ENCODE results near the gene ADIRF.
"Not testable (repeated sequence)": the region's sequence is repeated elsewhere in the genome, so short reads cannot be mapped to it uniquely, and the experiment has no call there.

Gene ADIRF

GRCh38 chr10:87014986-87015716 is 46.9 kb downstream of the ADIRF start:
- not testable (repeated sequence) for H3K4me3 ChIP-seq (replicated peaks; ENCODE audit: low read depth, low read length)

DNA sequence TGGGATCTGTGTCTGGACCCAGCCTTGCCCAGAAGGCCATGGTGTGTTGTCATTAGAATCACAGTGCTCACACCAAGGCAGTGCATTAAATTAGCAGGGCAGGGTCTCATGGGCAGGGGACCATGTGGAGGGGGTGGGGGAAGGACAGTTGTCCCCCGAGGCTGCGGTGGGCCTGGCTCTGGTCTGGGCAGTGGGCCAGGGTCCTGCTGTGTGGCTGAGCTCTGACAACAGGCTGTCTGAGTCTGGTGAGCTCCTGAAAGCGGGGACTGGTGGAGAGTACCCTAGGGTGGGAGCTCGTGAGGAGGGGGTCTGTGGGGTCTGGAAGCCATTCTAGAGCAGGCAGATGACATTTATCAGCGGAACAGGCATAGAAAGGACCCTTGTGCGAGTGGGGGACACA is 49.8 kb downstream of the ADIRF start:
- not testable (repeated sequence) for DNase-seq (ENCODE audit: low read depth)

More at GRCh38 chr10:87014986-87015716, 46.9 kb downstream of the ADIRF start:
- DNase-seq (ENCODE audit: low read depth), result not testable (repeated sequence)

DNA sequence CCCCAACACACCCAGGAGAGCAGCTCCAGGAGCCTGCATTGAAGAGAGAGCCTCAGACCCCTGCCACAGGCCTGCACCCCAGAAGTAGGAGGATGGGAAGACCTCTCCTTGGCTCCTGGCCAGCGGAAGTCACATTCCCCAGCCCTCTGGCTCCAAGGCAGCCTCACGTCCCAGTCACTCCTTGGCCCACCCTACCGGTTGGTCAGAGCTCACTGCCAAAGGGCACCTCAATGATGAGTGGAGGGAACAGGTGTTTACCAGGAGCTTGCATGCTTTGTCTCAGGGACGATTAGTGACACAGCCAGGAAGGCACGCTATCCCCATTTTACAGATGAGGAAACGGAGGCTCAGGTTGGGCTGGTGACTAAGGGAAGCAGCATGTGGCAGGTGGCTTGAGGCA is 50.8 kb downstream of the ADIRF start:
- not testable (repeated sequence) for DNase-seq (ENCODE audit: low read depth); H3K4me3 ChIP-seq (replicated peaks; ENCODE audit: low read depth, low read length)

More for the DNA sequence above, 49.8 kb downstream of the ADIRF start:
- not testable (repeated sequence) for H3K4me3 ChIP-seq (replicated peaks; ENCODE audit: low read depth, low read length)

- not testable (repeated sequence) for DNase-seq (ENCODE audit: low read depth); H3K4me3 ChIP-seq (replicated peaks; ENCODE audit: low read depth, low read length)
Measured at GRCh38 chr10:87019504-87019903, 51.2 kb downstream of the ADIRF start.

DNA sequence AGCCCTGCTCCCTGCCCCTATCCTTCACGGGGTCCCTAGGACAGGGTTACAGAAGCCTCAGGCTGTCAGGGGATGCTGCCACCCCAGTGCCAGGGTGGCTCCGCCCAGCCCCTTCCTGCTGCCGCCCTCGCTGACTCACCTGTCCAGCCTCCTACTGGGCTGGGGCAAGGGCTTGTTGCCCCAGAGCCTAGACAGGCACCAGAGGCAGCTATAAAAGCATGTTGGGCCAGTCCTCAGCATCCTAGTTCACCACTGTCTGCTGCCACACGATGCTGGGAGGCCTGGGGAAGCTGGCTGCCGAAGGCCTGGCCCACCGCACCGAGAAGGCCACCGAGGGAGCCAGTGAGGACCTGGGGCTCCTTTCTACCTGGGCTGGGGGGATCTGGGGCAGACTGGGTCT is 51.8 kb downstream of the ADIRF start, which contains the start of gene FAM25A:
TSS of gene FAM25A (plus strand) at position 239 of the 400 bp plus-strand sequence. CDS start at position 270, 31 bp downstream.
- not testable (repeated sequence) for DNase-seq (ENCODE audit: low read depth)

More for the DNA sequence above, 51.8 kb downstream of the ADIRF start, which contains the start of gene FAM25A:
- not testable (repeated sequence) for H3K4me3 ChIP-seq (replicated peaks; ENCODE audit: low read depth, low read length)

Data from fibroblast of pulmonary artery (primary cell).